HG03108 (cell line): ENCODE data around the gene RAPGEF4.

Experiments
- ATAC-seq: cut with Tn5 transposase; IDR thresholded peaks from one replicate; pipeline ENCODE4 v1.9.1; 2021; ENCODE audit warnings: moderate library complexity; ENCODE audit not compliant: unreplicated experiment

RAPGEF4 gene

DNA sequence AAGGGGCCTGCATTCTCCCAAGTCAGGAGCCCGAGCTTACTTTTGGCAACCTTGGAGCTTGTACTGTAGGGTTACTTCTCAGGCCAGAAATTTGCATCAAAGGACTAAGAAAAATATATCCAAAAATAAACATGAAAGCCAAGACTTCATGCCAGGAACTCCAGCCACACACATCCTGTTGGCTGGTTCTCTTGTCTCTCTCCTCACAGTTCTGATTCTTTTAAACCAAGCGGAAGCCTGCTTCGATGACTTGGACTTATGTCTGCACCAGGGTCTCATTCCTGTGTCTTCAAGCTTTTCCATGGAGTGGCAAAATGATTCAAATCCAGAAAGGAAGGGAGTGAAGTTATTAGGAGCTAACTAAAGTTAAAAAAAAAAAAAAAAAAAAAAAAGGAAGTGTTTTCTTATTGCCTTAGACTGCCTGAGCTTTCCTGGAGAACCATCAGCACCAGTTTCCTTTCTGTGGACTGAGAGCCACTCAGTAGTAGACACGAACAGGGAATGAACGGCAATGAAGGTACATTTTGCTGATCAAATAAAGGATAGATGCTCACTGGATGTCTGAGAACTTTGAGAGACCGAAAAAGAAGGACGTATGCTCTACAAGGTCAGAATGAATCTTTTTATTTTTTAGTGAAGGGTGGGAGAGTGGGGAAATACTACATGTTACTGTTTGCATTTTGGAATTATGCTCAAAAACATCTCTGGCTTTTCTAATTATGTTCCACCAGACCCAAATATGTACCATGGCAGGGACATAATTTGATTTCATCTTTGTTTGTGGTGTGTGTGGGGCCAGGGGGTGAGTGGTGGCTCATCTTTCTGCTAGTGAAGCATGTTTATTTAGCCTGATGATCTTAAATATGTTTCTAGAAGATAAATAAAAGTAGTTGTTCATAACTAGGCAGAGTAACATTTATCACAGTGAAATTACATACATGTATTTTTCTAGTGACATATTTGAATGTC, 86.0 kb downstream of the RAPGEF4 start:
- ATAC-seq, result no peak

DNA sequence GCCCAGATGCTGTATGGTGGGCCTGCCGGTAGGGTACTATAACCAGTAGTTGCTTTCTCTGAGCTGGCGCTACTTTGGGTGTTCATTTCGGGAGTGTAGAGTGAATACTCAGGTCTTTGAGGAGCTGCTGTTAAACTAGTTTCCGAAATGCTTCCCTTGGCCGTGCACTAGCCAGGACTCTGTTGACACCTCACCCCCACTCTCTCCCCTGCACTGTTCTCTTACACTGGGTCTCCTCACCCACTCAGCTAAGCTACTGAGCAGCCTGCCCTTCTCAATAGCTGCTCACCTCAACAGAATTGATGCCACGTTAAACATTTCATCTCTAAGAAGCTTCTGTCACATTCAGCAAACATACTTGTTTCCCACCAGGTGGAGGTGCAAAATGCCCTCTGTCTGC, 86.9 kb downstream of the RAPGEF4 start:
- no peak for ATAC-seq

DNA sequence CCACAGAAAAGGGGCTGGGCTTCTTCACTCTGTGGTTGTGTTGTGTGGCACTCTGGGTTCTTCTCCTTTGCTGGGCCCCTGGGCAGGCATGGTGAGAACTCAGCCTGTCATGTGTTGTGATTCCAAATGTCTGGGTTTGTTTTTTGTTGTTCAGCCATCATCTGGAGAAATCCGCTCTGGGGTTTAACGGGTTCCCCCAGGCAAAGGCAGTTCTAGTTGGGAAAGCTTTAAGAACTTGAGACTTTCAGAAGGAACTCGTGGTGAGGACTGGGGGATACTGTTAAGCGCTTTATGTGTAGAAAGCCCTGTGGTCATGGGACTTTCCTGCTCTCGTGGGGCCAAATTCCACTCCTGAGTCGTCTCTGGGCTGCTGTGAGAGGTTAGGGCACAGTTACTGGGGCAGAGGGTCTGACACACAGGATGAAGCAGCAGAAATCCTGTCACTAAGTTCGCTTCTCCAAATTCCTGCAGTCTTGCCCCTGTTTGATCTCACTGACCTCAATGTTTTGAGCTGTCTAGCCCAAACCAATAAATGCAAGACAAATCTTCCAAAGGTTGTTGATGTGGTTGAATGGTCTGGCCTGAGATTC, 87.7 kb downstream of the RAPGEF4 start:
- no peak for ATAC-seq

DNA sequence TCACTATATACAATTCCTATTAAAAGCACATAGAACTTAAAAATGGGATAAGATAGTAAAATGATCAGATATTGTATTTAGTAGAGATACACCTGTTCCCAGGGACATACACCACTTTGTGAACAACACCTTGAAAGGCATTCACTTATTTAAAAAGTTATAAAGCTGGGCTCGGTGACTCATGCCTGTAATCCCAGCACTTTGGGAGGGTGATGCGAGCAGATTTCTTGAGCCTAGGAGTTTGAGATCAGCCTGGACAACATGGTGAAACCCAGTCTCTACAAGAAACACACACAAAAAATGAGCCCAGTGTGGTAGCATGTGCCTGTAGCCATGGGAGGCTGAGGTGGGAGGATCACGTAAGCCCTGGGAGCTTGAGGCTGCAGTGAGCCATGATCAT, 90.9 kb downstream of the RAPGEF4 start:
- ATAC-seq, result no peak

DNA sequence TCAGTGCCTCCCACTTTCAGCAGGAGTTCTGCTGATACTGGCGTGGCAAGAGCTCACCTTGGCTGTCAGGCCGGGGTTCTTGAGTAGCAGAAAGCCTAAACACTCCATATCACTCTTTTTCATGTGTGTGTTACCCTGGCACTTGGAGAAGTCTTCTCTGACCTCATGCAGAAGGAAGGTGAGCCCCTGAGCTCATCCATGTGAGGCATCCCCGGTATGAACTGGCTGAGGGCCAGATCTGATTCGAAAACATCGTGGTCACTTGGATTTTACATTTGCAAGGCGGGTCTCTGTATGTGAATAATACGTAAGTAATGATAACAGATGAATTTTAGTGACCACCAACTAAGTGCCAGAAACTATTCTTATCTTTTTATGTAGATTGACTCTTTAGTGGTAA, 93.6 kb downstream of the RAPGEF4 start:
- no peak for ATAC-seq

DNA sequence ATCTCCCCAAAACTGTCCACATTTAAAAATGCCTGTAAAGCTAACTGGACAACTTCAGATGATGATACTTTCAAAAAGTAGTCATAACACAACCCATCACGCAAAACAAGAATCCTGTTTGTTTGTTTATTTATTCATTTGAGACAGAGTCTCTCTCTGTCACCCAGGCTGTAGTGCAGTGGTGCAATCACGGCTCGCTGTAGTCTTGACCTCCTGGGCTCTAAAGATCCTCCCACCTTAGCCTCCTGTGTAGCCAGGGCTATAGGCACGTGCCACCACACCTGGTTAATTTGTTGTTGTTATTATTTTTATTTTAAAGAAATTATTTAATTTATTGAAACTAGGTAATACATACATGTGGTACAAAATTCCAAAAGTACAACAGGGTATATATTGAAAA, 94.8 kb downstream of the RAPGEF4 start:
- no peak for ATAC-seq

DNA sequence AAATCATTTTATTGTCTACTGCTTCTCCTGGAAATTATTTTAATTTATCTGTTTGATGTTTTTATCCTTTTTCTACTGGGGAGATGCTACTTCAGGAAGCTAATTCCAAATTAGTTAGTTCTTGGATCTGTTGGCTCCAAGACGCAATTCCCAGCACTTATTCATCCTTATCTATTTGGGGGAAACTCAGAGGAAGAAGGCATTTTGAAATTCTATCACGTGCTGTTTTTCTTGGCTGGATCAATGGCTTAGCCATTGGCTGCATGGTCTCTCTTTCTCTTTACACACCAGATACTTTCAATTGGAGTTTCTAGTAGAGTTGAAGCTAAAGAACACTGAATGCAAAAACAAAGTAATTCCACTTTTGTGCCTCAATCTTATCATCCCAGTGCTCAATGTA, 98.3 kb downstream of the RAPGEF4 start:
- no peak for ATAC-seq

DNA sequence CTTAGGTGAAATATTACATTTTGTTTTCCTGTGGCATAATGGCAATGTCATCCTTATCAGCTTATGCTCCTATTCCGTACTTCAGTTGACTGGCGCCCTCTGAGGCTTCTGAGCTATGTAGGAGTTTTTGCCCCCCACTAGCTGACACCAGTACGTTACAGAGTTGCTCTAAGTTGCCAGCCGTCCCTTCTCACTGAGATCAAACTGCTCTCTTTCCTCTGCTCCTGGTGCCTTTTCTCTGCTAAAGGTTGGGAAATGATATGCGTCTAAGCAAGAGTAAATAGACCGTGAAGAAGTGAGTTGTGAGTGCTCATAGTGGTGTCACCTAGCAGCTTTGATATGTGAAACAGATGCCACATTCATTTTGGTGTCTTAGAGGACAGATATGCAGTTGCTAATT, 99.2 kb downstream of the RAPGEF4 start:
- no peak for ATAC-seq

DNA sequence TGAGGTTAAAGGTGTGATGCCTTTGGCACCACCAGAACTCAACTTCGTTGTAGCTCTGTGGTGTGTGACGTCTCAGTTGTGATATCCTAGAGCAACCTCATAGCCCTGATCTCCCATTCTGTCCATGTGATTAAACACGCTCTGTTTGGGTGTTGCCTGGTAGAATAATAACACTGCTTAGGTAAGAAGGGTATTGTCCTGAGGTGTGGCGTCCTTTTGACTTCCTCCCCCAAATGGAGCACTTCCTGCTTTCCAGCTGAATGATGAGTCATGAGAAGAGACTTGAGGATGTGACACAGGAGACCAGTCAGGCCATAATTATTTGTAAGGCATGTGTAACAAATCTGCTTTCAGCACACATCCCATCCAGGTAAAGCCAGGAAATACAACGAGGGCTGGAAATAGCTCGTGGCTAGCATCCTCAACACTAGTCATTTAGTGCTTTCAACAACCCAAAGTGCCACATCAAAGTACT, 100.7 kb downstream of the RAPGEF4 start:
- no peak for ATAC-seq

DNA sequence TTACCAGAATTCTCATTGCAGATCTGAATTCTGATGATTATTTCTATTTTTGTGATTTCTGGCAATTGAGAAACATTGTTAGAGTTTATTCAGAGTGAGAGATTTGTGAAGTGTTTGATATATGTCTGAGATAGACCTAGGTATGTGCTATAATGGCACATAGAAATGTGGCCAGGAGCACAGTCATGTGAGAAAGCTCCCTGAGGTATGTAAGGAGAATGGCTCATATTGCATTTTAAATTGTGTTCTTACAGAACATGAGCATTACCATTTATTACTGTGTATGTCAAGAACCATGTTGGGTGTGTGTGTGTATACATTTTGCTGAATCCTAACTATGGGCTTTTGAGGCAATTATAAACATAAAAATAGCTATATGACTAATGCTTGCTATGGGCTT, 101.2 kb downstream of the RAPGEF4 start:
- no peak for ATAC-seq

DNA sequence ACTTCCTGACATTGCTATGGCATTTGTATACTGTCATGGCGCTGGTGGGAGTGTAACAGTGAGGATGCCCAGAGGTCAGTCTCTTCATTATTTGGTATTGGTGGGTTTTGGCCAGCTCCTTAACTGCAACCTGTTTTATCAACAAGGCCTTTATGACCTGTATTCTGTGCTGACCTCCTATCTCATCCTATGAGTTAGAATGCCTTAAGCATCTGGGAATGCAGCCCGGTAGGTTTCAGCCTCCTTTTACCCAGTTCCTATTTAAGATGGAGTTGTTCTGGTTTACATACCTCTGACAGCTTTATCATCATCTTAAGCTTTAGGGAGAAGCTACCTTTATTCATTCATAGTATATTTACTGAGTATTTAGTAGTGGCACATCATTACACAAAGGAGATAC, 103.8 kb downstream of the RAPGEF4 start:
- no peak for ATAC-seq

DNA sequence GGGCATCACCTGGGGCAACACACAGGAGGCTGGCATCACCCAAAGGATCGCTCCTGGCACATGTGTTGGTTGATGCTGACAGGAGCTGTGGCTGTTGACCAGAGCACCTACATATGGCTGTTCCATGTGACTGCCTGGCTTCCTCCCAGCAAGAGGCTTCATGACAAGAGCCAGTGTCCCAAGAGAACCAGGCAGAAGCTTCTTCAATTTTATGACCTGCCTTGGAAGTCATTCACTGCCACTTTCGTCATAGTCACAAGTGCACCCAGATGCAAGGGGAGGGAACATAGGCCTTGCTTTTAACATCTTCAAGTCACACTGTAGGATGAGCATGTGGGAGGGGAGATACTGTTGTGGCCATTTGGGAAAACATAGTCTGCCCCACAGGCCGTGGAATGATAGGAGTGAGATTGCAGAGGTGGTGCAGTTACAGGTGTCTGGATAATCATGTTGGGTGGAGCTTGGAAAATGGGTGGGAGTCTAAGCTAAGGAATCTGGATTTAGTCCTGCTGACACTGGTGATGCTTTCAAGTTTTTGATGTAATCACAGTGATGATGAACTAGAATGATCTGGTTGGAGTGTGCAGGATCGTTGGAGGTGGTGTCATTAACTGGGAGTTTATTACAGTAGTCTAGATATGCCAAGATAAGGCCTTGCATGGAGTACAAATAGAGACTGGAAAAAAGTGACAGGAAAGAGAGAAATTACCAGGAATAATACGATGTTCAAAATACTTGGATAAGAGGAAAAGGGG, 107.0 kb downstream of the RAPGEF4 start:
- no peak for ATAC-seq

DNA sequence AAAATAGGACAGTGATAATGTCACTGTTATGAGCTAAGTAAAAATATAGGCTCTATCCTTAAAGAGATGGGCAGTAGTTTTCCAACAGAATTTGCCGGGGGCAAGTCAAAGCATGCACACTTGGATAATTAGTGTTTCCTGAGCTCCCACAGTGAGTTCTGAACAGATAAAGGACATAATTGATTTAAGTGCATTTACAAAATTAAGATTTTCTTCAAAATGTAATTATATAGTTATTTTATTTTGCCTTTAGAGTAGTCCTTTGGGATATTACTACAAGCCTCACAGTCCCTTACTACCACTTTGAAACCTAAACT, 107.6 kb downstream of the RAPGEF4 start:
- ATAC-seq, result no peak

DNA sequence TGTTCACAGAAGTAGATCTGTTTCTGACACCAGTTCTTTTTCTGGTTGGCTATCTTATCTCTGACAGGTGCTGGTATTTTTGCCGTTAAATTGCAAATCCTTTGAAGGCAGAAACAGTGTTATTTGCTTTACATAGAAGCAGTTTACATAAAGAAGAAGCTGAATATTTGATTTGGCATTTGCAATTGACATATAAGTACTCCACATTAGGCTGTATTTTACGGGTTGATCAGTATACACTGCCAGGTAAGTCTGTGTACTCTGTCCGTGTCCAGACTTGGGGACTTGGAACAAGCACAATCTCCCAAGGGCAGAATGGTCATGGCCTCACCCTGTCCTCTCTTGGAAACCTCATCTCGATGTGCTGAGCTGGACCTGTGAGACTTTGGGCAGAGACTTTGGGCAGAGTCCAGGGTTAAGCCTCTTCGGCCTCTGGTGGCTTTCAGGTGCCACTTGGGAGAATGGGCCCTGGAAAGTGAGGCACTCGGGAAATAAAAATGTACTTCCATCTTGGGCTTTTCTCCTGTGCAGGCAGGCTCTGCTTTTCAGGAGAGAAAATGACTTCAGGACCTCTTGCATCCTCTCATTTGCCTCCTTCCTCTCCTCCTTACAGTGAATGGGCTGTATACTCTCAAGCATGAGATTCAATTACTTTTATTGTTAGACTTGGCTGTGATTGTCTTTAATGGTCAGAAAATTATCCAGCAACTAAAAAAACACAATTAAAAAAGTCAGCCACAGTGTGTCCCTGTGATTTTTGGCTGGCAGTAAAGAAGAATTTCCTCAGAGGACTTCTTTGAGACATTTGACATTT, 108.5 kb downstream of the RAPGEF4 start:
- no peak for ATAC-seq

DNA sequence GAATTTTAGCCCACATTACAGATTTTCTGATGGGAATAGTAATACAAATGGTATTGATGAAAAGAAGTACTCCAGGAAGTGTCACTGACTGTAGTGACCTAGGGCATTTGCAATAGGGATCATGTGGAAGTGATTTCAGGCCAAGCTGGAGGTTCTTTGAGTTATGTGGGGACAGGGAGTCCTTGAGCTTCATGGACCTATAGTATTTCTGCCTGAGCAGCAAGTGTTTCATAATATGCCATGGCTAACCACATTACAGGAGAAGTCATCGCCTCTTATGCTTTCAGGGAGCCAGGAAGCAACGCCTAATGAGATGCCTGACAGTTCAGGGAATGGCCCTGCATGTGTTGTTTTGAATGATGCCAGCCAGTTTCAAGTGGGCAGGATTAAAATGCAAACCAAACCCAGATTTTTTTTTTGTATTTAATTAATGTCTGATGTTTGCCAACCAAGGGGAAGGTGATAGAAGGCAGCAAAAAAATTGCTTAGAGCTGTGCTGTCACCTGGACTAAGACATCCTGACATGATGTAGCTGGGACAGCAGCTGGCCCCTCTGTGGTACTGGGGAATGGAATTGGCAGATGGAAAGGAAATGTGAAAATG, 109.5 kb downstream of the RAPGEF4 start:
- no peak for ATAC-seq

DNA sequence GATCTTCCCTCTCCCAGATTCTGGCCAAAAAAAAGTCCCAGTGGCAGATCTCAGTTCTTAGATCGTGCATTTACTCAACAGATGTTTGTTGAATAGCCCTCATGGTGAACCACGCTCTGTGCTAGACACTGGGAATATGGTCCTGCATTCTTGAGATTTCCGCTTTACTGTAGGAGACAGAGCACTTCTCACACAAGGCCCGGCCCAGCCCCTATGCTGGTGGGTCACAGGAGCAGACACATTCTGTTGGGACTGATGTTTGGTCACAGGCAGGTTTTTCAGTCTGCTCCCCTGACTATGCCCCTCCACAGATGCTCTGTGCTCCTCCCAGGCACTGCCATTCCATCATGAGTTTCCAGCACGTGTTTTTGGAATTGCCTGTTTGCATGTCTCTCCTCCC, 110.9 kb downstream of the RAPGEF4 start:
- no peak for ATAC-seq

DNA sequence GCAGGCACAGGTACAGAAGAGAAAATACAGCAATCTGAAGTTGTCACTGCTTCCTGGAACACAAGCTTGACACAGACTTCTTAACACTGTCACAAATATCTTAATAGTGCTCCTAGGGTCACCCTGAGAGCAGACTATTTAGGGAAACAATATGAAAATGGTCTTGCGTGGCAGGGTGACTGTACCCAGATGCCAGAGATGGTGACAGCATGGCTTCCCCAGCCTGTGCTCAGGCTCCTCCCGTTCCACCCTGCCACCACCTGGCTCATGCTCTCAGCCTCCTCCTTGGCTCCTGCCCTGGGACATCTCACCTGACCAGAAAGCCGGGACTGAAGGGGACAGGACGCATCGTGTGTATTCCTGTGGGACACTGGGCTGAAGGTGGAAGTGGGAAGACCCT, 111.5 kb downstream of the RAPGEF4 start:
- ATAC-seq, result no peak

DNA sequence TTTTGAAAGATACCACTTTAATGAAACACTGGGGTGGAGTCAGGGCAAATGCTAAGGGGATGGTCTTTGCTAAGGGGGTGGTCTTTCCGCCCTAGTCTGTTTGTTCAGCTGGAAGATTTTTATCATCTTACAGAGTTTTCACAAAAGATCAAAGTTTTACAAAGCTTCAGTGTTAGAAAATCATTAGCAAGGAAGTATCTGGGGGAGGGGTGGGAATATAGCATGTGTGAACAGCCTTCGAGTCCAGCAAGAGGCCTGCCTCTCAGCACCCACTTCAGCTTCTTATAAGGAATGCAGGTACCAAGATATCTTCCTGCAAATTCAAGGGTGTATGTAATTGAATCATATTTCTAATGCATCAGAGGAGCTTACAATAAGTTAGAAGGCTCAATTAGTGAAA, 112.9 kb downstream of the RAPGEF4 start:
- ATAC-seq, result no peak

DNA sequence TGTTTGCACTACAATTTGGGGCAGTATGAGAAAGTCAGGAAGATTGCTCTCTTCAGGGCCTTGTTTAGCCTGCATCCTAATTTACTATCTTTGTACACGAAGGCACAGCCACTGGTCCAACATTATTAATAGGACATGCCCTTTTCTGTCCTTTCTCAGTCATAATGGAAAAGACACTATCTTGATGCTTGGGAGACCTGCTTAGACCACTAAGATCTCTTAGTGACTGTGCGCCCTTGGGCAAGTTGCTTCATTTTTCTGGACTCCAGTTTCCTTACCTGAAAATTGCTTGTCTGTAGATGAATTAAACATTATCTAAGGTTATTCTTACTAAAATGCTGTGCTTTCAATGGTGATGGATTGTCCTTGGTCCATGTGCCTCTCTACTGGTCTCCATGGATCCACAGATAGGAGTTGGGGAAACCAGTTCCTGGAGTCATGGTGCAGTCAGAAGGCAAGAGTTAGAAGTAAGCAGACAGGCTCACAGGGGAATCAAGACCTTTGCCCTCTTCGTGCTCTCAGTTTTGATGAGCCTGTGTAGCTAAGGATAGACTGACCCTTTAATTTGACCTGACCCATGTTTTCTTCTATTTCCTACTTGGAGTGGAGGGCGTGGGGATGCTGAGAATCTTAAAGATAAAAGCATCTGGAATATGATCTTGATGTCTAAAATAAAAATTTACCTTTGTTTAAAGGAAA, 114.0 kb downstream of the RAPGEF4 start:
- ATAC-seq, result no peak

DNA sequence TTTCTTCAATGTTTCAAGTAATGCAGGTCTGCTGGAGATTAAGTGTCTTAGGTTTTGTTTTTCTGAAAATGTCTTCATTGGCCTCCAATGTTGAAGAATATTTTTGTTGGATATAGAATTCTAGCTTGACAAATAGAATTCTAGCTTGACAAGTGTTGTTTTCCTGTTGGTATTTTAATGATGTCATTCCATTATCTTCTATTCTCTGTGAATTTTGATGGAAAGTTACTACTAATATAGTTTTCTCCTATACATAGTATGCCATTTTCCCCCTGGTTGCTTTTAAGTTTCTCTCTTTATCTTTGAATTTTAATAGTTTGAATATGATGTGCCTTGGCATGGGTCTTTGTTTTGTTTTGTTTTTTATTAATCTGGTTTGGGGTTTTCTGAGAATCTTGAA, 119.9 kb downstream of the RAPGEF4 start:
- ATAC-seq, result no peak
